Measurements from ENCODE around the gene MTF2.

DNA sequence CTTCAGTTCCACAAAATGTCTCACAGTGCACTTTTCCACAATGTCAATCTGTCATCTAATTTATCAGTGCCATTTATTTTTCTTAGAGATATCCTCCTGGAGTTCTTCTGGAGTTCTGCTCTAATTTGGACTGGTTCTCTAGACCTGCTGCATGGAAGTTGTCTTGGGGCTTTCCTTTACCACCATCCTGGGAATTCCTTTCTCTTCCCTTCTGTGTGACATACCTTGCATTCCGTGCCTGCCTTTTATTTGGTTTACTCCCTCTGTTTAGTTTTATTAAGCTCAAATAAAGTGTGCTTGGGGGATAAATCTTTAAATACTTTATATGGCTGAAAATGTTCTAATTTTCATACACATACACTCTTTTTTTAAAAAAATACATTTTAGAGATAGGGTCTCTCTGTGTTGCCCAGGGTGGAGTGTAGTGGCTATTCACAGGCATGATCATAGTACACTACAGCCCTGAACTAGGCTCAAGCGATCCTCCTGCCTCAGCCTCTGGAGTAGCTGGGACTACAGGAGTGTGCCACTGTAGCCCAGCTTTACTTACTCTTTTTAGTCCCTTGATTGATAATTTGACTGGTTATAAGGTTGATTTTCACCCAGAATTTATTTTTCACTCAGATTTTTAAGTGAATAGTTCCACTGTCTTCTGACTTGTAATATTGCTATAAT is 14.4 kb downstream of the MTF2 start:
- TF ChIP-seq, protein P1, sequence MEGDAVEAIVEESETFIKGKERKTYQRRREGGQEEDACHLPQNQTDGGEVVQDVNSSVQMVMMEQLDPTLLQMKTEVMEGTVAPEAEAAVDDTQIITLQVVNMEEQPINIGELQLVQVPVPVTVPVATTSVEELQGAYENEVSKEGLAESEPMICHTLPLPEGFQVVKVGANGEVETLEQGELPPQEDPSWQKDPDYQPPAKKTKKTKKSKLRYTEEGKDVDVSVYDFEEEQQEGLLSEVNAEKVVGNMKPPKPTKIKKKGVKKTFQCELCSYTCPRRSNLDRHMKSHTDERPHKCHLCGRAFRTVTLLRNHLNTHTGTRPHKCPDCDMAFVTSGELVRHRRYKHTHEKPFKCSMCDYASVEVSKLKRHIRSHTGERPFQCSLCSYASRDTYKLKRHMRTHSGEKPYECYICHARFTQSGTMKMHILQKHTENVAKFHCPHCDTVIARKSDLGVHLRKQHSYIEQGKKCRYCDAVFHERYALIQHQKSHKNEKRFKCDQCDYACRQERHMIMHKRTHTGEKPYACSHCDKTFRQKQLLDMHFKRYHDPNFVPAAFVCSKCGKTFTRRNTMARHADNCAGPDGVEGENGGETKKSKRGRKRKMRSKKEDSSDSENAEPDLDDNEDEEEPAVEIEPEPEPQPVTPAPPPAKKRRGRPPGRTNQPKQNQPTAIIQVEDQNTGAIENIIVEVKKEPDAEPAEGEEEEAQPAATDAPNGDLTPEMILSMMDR (IDR thresholded peaks at IDR 0.05), result no peak
- no peak for TF ChIP-seq POLR2A (IDR thresholded peaks at IDR 0.05)

All from uterus (tissue), 2 donors.